C4-2B (cell line): ENCODE results near the gene MMP13.

ENCODE experiments used
- H3K27ac ChIP-seq: fragments of 450-650 bp; 2 replicates; pipeline ENCODE4 v1.5.1; 2017
- CTCF ChIP-seq: fragments of 450-650 bp; conservative IDR thresholded peaks from 2 replicates; pipeline ENCODE4 v1.5.1; 2017; ENCODE audit warnings: mild to moderate bottlenecking
- ZFX ChIP-seq: fragments of 450-650 bp; IDR thresholded peaks from 2 replicates; pipeline ENCODE4 v1.6.1; 2017

Gene MMP13

GRCh38 chr11:102964867-102965266, 9.3 kb upstream of the MMP13 start:
- no peak overlapping the region for H3K27ac ChIP-seq
- TF ChIP-seq CTCF: no peak
- TF ChIP-seq ZFX: no peak

GRCh38 chr11:102957953-102958352, 2.4 kb upstream of the MMP13 start:
- H3K27ac ChIP-seq: no peak overlapping the region
- TF ChIP-seq CTCF (no peak), ZFX (no peak)

- H3K27ac ChIP-seq: no peak overlapping the region
- no peak for TF ChIP-seq ZFX
- TF ChIP-seq CTCF: no peak
These were observed 4.9 kb downstream of the MMP13 start for GRCh38 chr11:102950622-102951081.

GRCh38 chr11:102946237-102946636, 9.3 kb downstream of the MMP13 start:
- TF ChIP-seq ZFX (no peak), CTCF (no peak)
- no peak overlapping the region for H3K27ac ChIP-seq

- TF ChIP-seq ZFX (no peak), CTCF (peak; percentile 89)
- no peak overlapping the region for H3K27ac ChIP-seq
These were observed 14.6 kb downstream of the MMP13 start for GRCh38 chr11:102940714-102941588.

GRCh38 chr11:102936864-102937509, 18.5 kb downstream of the MMP13 start:
- H3K27ac ChIP-seq: no peak overlapping the region
- TF ChIP-seq CTCF (no peak), ZFX (no peak)

- TF ChIP-seq ZFX (no peak), CTCF (no peak; the same call in 1 of the 2 replicates)
- H3K27ac ChIP-seq: no peak overlapping the region
These were observed 20.0 kb downstream of the MMP13 start for GRCh38 chr11:102935514-102935913.
